ENCODE data around the gene CTPS1. TPM values are rescaled to one million over a fixed set of nuclear protein-coding genes. Genes with fewer than 3 reads are reported as not detected.

Gene CTPS1
- total RNA-seq, 4 donors from 2014 or later = 26.6 to 38.6 (median 32.7) TPM

GRCh38 chr1:40977716-40978115, 1.8 kb upstream of the CTPS1 start:
- TF ChIP-seq POLR2A (IDR thresholded peaks at IDR 0.05; ENCODE audit: low read depth) (no peak), EP300 (IDR thresholded peaks at IDR 0.05) (no peak), POLR2AphosphoS5 (IDR thresholded peaks at IDR 0.05) (no peak), CTCF (IDR thresholded peaks at IDR 0.05) (no peak)
- Histone ChIP-seq H3K36me3 (no peaks in the 10 kb centered on the region), H3K27ac (replicated peaks in 1 of 4) (peak overlapping the region in 1 of 4 donors; percentile 95), H3K27me3 (no peaks in the 10 kb centered on the region), H3K4me1 (peaks cover 16 to 44% (median 38%) of the 10 kb centered on the region in 4 donors), H3K9me3 (no peaks in the 10 kb centered on the region), H3K4me3 (no peak overlapping the region)
- intact Hi-C loops (cut with DNase I) = no loop called here
- no peak for DNase-seq (ENCODE audit: extremely low spot score)
- 100% methylated on average over 1 of the region's 1 CpG for WGBS

- Histone ChIP-seq H3K9me3 (no peaks in the 10 kb centered on the region), H3K27ac (replicated peaks in 1 of 4) (peak overlapping the region; percentile 91 to 96 (median 94)), H3K27me3 (no peaks in the 10 kb centered on the region), H3K36me3 (peaks cover 0 to 4% (median 0%) of the 10 kb centered on the region in 4 donors), H3K4me3 (peak overlapping the region; percentile 65 to 80 (median 68)), H3K4me1 (peaks cover 16 to 54% (median 47%) of the 10 kb centered on the region in 4 donors)
- no peak for TF ChIP-seq EP300 (IDR thresholded peaks at IDR 0.05)
- TF ChIP-seq POLR2AphosphoS5 (IDR thresholded peaks at IDR 0.05) = no peak
- TF ChIP-seq CTCF (IDR thresholded peaks at IDR 0.05) = no peak
- no peak for TF ChIP-seq POLR2A (IDR thresholded peaks at IDR 0.05; ENCODE audit: low read depth)
- intact Hi-C loops (cut with DNase I) = no loop called here
- DNase-seq (ENCODE audit: extremely low spot score) = no peak
- WGBS = 44% methylated on average over 9 of the region's 17 CpGs
These were observed 633 bp upstream of the CTPS1 start for GRCh38 chr1:40978886-40979240.

- Histone ChIP-seq H3K27ac (replicated peaks in 1 of 4) (peak overlapping the region; percentile 91 to 96 (median 94)), H3K4me3 (peak overlapping the region; percentile 65 to 80 (median 68)), H3K9me3 (no peaks in the 10 kb centered on the region), H3K4me1 (peaks cover 16 to 66% (median 53%) of the 10 kb centered on the region in 4 donors), H3K36me3 (peaks cover 5 to 14% (median 6%) of the 10 kb centered on the region in 4 donors), H3K27me3 (no peaks in the 10 kb centered on the region)
- no CpG with 5 or more reads among the region's 50 CpGs for WGBS
- no peak for TF ChIP-seq POLR2A (IDR thresholded peaks at IDR 0.05; ENCODE audit: low read depth)
- TF ChIP-seq POLR2AphosphoS5 (IDR thresholded peaks at IDR 0.05) = no peak
- no peak for TF ChIP-seq EP300 (IDR thresholded peaks at IDR 0.05)
- intact Hi-C loops (cut with DNase I) = no loop called here
- DNase-seq (ENCODE audit: extremely low spot score) = no peak
These were observed 564 bp downstream of the CTPS1 start for GRCh38 chr1:40980068-40980452.

GRCh38 chr1:40980453-40981121, 1.1 kb downstream of the CTPS1 start:
- H3K27me3 ChIP-seq = no peaks in the 10 kb centered on the region
- no peaks in the 10 kb centered on the region for H3K9me3 ChIP-seq
- DNase-seq (ENCODE audit: extremely low spot score) = no peak
- H3K36me3 ChIP-seq = peaks cover 7 to 20% (median 11%) of the 10 kb centered on the region in 4 donors
- peaks cover 16 to 71% (median 58%) of the 10 kb centered on the region in 4 donors for H3K4me1 ChIP-seq
- TF ChIP-seq CTCF (IDR thresholded peaks at IDR 0.05) (no peak), POLR2A (IDR thresholded peaks at IDR 0.05; ENCODE audit: low read depth) (no peak), POLR2AphosphoS5 (IDR thresholded peaks at IDR 0.05) (no peak)
- peak overlapping the region; percentile 91 to 96 (median 94) for H3K27ac ChIP-seq (replicated peaks in 1 of 4)
- intact Hi-C loops (cut with DNase I) = no loop called here
- peak overlapping the region; percentile 65 to 80 (median 68) for H3K4me3 ChIP-seq
- 47% methylated on average over 13 of the region's 27 CpGs for WGBS

GRCh38 chr1:40981691-40982448, 2.4 kb downstream of the CTPS1 start:
- Histone ChIP-seq H3K9me3 (no peaks in the 10 kb centered on the region), H3K36me3 (peaks cover 9 to 32% (median 24%) of the 10 kb centered on the region in 4 donors), H3K27ac (replicated peaks in 1 of 4) (peak overlapping the region; percentile 91 to 96 (median 94)), H3K4me3 (peak overlapping the region; percentile 26 to 80 (median 52)), H3K27me3 (no peaks in the 10 kb centered on the region), H3K4me1 (peaks cover 16 to 81% (median 64%) of the 10 kb centered on the region in 4 donors)
- DNase-seq (ENCODE audit: extremely low spot score) = no peak
- 40% methylated on average over 14 of the region's 14 CpGs for WGBS
- no peak for TF ChIP-seq CTCF (IDR thresholded peaks at IDR 0.05)
- no peak for TF ChIP-seq POLR2A (IDR thresholded peaks at IDR 0.05; ENCODE audit: low read depth)
- TF ChIP-seq POLR2AphosphoS5 (IDR thresholded peaks at IDR 0.05) = no peak
- no peak for TF ChIP-seq EP300 (IDR thresholded peaks at IDR 0.05)
- intact Hi-C loops (cut with DNase I) = no loop called here
